22Rv1 (cell line): ENCODE results near the gene ATP6V1A.

ENCODE experiments used
- H3K27ac ChIP-seq: fragments of 450-650 bp; 2 replicates; pipeline ENCODE4 v1.5.1; 2017
- CTCF ChIP-seq: fragments of 450-650 bp; IDR thresholded peaks from 2 replicates; pipeline ENCODE4 v1.5.1; 2017; ENCODE audit warnings: mild to moderate bottlenecking
- ZFX ChIP-seq: fragments of 450-650 bp; IDR thresholded peaks from 2 replicates; pipeline ENCODE4 v1.6.1; 2017; ENCODE audit warnings: antibody characterized with exemption, borderline replicate concordance

The ATP6V1A gene

GRCh38 chr3:113747283-113748046 lies 630 bp downstream of the ATP6V1A start:
- peak overlapping the region; percentile 99 for H3K27ac ChIP-seq
- TF ChIP-seq CTCF (no peak), ZFX (no peak)

DNA sequence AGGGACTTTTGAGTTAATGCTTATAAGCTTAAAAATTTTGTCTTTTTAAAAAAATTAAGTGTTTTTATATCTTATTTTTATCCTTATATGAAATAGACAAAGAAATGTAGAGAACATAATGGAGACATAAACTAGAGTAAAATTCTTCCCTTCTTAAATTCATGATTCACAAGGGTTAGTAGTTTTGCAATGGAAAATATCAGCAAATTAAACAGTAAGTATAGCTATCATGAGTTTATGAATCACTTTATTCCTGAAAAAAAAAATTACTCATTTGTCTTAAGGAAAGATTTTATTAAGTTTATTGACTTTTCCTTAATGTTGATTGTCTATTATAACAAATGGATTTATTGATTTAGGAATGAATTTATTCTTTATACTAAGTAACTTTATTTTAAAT lies 4.3 kb downstream of the ATP6V1A start:
- no peak for TF ChIP-seq CTCF
- TF ChIP-seq ZFX, result no peak
- no peak overlapping the region for H3K27ac ChIP-seq

- TF ChIP-seq ZFX, result no peak
- TF ChIP-seq CTCF, result no peak
- H3K27ac ChIP-seq, result no peak overlapping the region
Measured at GRCh38 chr3:113753376-113753985, 6.6 kb downstream of the ATP6V1A start.

GRCh38 chr3:113754494-113755159 lies 7.8 kb downstream of the ATP6V1A start:
- no peak overlapping the region for H3K27ac ChIP-seq

GRCh38 chr3:113758389-113759024 lies 11.7 kb downstream of the ATP6V1A start:
- no peak overlapping the region for H3K27ac ChIP-seq
- TF ChIP-seq ZFX (no peak), CTCF (no peak)

More at GRCh38 chr3:113754494-113755159, 7.8 kb downstream of the ATP6V1A start:
- no peak for TF ChIP-seq ZFX
- TF ChIP-seq CTCF, result no peak

DNA sequence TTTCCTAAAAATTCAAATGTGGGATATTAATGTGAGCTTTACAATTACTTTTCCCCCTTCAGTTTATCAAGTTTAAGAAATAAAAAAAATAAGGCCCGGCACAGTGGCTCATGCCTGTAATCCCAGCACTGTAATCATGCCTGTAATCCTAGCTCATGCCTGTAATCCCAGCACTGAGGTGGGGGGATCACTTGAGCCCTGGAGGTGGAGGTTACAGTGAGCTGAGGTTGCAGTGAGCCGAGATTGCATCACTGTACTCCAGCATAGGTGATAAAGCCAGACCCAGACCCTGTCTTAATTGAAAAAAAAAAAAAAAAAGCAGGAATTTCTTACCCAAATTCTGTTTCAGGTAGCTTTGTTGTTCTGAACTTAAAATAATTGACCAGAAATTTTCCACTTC lies 17.9 kb downstream of the ATP6V1A start:
- no peak overlapping the region for H3K27ac ChIP-seq
- TF ChIP-seq CTCF, result no peak
- no peak for TF ChIP-seq ZFX
